PC-3 (cell line): ENCODE measurements around the gene GUF1.

ENCODE experiments used
- EZH2phosphoT487 ChIP-seq: fragments of 300-600 bp; sonication (generic); IDR thresholded peaks from 2 replicates; pipeline ENCODE4 v1.6.1; 2018; ENCODE audit warnings: mild to moderate bottlenecking, antibody characterized with exemption, low read length, borderline replicate concordance
- TF ChIP-seq, protein P1 (sequence below): fragments of 300-600 bp; sonication (generic); conservative IDR thresholded peaks from 2 replicates; pipeline ENCODE4 v1.5.1; 2017; ENCODE audit warnings: antibody characterized with exemption, low read depth, mild to moderate bottlenecking, low read length

DNA sequence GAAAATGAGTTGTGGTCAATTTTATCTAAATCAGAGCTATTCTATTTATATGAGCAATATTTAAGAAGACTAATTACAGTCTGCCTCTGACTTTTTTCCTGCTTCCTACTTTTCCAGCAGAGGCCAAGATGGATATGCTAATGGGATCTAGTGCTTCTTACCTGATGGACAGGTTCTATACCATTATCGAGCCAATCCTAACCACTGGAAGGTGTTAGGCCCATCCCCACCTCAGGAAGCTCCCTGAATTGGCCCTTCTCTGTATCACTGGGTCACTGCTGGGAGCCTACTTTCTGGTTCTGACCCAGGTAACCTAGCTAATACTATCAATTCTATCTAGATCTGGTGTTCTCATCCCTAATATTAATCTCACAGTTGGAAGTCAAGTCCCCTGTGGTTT lies 26.2 kb upstream of the GUF1 start:
- no peak for TF ChIP-seq EZH2phosphoT487
- TF ChIP-seq, protein P1, sequence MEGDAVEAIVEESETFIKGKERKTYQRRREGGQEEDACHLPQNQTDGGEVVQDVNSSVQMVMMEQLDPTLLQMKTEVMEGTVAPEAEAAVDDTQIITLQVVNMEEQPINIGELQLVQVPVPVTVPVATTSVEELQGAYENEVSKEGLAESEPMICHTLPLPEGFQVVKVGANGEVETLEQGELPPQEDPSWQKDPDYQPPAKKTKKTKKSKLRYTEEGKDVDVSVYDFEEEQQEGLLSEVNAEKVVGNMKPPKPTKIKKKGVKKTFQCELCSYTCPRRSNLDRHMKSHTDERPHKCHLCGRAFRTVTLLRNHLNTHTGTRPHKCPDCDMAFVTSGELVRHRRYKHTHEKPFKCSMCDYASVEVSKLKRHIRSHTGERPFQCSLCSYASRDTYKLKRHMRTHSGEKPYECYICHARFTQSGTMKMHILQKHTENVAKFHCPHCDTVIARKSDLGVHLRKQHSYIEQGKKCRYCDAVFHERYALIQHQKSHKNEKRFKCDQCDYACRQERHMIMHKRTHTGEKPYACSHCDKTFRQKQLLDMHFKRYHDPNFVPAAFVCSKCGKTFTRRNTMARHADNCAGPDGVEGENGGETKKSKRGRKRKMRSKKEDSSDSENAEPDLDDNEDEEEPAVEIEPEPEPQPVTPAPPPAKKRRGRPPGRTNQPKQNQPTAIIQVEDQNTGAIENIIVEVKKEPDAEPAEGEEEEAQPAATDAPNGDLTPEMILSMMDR = no peak
